ENCODE results near the gene AREL1.
A peak's percentile ranks its signal among the peaks of the same experiment; 100 is the strongest.

Gene AREL1

DNA sequence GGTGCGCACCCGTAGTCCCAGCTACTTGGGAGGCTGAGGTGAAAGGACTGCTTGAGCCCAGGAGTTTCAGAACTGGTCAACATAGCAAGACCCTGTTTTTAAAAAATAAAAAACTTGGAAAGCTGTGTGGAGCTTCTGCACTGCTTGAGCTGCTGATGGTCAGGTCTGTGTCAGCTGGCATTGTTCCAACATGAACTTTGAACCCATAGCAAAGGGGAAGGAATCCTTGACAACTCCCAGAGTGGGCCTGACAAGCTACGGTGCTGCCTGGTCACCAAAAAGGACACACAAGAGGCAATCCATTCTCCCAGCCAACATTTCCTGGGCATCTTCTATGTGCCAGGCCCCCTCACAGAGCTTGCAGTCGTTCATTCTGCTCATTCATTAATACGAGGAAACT, 84.5 kb downstream of the AREL1 start:
- no peak for DNase-seq (ENCODE audit: low read depth)
- TF ChIP-seq, protein P1, sequence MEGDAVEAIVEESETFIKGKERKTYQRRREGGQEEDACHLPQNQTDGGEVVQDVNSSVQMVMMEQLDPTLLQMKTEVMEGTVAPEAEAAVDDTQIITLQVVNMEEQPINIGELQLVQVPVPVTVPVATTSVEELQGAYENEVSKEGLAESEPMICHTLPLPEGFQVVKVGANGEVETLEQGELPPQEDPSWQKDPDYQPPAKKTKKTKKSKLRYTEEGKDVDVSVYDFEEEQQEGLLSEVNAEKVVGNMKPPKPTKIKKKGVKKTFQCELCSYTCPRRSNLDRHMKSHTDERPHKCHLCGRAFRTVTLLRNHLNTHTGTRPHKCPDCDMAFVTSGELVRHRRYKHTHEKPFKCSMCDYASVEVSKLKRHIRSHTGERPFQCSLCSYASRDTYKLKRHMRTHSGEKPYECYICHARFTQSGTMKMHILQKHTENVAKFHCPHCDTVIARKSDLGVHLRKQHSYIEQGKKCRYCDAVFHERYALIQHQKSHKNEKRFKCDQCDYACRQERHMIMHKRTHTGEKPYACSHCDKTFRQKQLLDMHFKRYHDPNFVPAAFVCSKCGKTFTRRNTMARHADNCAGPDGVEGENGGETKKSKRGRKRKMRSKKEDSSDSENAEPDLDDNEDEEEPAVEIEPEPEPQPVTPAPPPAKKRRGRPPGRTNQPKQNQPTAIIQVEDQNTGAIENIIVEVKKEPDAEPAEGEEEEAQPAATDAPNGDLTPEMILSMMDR (conservative IDR thresholded peaks at IDR 0.05; ENCODE audit: control insufficient read depth, insufficient read depth, low read depth, low read length) = no peak
- H3K4me3 ChIP-seq (ENCODE audit: control insufficient read depth, low read depth, low read length) = no peak overlapping the region

DNA sequence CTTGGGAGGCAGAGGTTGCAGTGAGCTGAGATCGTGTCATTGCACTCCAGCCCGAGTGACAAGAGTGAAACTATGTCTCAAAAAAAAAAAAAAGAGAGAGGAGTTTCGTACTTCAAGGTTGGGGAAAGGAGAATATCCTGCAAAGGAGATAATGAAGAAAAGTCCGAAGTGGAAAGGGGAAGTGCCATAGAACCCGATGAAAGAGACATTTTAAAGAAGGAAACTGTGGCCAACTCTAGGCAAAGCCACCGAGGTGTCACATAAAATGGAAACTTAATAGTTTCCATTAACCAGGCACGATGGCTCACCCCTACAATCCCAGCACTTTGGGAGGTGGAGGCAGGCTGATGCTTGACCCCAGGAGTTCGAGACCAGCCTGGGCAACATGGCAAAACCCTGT, 85.8 kb downstream of the AREL1 start:
- no peak for DNase-seq (ENCODE audit: low read depth)
- no peak overlapping the region for H3K4me3 ChIP-seq (ENCODE audit: control insufficient read depth, low read depth, low read length)

GRCh38 chr14:74622257-74622656, 90.6 kb downstream of the AREL1 start:
- TF ChIP-seq, protein P1 (conservative IDR thresholded peaks at IDR 0.05; ENCODE audit: control insufficient read depth, insufficient read depth, low read depth, low read length) = no peak
- no peak for DNase-seq (ENCODE audit: low read depth)
- H3K4me3 ChIP-seq (ENCODE audit: control insufficient read depth, low read depth, low read length) = no peak overlapping the region

More for the DNA sequence above, 85.8 kb downstream of the AREL1 start:
- TF ChIP-seq, protein P1 (conservative IDR thresholded peaks at IDR 0.05; ENCODE audit: control insufficient read depth, insufficient read depth, low read depth, low read length) = no peak

DNA sequence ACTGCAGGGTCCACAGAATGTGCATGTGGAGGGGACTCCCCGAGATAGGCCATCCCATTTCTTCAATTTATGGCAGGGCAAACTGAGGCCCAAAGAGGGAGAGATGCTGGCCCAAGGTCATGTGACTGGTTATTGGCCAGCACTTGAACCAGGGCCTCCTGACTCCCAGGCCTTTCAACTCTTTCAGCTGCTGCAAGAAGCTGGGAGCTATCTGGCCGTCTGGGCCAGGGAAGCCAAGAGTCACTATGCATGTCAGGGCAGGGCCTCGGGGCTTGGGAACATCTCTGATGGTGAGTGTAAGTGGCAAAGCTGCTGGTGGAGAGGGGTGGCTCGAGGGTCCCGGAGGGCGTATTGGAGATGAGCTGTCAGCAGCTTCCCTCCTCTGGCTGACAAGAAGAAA, 91.3 kb downstream of the AREL1 start:
- H3K4me3 ChIP-seq (ENCODE audit: control insufficient read depth, low read depth, low read length) = no peak overlapping the region
- TF ChIP-seq, protein P1 (conservative IDR thresholded peaks at IDR 0.05; ENCODE audit: control insufficient read depth, insufficient read depth, low read depth, low read length) = no peak
- no peak for DNase-seq (ENCODE audit: low read depth)

DNA sequence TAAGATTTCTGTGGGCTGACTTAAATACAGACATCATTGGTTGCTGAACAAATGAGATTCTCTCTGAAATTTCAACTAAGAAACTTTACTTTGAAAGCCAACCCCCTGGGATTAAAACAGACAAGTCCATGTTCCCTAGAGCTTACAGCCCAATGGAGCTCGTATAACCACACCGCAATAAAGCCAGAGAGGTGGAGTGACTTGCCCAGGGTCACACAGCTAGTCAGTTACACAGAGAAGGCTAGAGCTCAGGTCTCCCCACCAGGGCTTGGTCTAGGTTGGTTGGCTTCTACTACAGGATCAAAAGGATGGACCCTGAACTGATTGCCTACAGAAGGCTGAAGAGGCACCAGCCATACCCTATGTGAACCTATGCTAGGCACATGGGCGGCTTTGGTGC, 92.0 kb downstream of the AREL1 start:
- TF ChIP-seq, protein P1 (conservative IDR thresholded peaks at IDR 0.05; ENCODE audit: control insufficient read depth, insufficient read depth, low read depth, low read length) = no peak
- DNase-seq (ENCODE audit: low read depth) = no peak
- H3K4me3 ChIP-seq (ENCODE audit: control insufficient read depth, low read depth, low read length) = no peak overlapping the region

DNA sequence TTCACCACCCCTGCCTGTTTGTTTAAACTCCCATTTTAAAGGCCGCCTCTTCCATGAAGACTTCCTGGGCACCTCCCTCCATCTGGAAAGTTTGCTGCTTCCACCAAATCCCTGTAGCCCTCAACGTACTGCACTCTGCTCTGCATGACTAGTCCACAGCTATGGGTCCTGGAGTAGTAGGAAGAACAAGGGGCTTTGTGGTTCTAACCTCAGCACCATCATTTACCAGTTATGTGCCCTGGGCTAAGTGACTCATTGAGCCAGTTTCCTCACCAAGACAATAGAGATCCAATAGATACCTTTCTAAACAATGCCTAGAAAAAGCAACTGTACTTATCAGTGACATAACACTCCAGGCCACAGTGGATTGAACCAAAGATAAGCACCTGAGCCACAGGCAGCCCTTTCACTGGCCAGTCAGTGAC, 92.4 kb downstream of the AREL1 start:
- no peak overlapping the region for H3K4me3 ChIP-seq (ENCODE audit: control insufficient read depth, low read depth, low read length)
- DNase-seq (ENCODE audit: low read depth) = peak; percentile 97
- TF ChIP-seq, protein P1 (conservative IDR thresholded peaks at IDR 0.05; ENCODE audit: control insufficient read depth, insufficient read depth, low read depth, low read length) = no peak

GRCh38 chr14:74619672-74620131, 93.2 kb downstream of the AREL1 start:
- peak; percentile 99 for DNase-seq (ENCODE audit: low read depth)
- TF ChIP-seq, protein P1 (conservative IDR thresholded peaks at IDR 0.05; ENCODE audit: control insufficient read depth, insufficient read depth, low read depth, low read length) = no peak
- no peak overlapping the region for H3K4me3 ChIP-seq (ENCODE audit: control insufficient read depth, low read depth, low read length)

Data from fibroblast of mammary gland (primary cell).